Astrocyte (in vitro differentiated cells and primary cell): ENCODE data around the gene ANKRD11.

Experiments used
- EZH2 ChIP-seq: IDR thresholded peaks from 2 replicates; pipeline ENCODE4 v1.6.1; 2012; ENCODE audit warnings: mild to moderate bottlenecking, low read length, inconsistent platforms; ENCODE audit not compliant: insufficient read depth
- TF ChIP-seq, protein P1 (sequence below): IDR thresholded peaks from 2 replicates; pipeline ENCODE4 v1.5.1; 2011; ENCODE audit warnings: low read depth, mild to moderate bottlenecking, inconsistent platforms, low read length, moderate library complexity; ENCODE audit not compliant: insufficient read depth

DNA sequence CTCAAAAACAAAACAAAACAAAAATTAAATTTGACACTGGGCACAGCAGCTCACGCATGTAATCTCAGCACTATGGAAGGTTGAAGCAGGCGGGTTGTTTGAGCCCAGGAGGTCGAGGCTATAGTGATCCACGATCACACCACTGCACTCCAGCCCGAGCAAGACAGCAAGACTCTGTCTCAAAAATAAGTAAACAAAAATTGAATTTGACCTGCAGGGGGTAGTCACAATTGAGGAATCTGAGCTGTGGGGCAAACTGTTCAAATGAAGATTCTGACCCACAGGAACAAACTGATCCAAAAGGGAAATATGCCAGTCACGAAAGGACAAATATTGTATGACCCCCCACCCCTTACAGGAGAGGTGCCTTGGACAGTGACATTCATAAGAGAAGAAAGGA, 29.8 kb downstream of the ANKRD11 start:
- TF ChIP-seq, protein P1, sequence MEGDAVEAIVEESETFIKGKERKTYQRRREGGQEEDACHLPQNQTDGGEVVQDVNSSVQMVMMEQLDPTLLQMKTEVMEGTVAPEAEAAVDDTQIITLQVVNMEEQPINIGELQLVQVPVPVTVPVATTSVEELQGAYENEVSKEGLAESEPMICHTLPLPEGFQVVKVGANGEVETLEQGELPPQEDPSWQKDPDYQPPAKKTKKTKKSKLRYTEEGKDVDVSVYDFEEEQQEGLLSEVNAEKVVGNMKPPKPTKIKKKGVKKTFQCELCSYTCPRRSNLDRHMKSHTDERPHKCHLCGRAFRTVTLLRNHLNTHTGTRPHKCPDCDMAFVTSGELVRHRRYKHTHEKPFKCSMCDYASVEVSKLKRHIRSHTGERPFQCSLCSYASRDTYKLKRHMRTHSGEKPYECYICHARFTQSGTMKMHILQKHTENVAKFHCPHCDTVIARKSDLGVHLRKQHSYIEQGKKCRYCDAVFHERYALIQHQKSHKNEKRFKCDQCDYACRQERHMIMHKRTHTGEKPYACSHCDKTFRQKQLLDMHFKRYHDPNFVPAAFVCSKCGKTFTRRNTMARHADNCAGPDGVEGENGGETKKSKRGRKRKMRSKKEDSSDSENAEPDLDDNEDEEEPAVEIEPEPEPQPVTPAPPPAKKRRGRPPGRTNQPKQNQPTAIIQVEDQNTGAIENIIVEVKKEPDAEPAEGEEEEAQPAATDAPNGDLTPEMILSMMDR, result no peak
- TF ChIP-seq EZH2, result no peak
